Epithelial cell of esophagus (primary cell): ENCODE data around the gene SLC6A13.

Source experiments
- DNase-seq: peaks from one replicate; pipeline ENCODE4 v3.0.0; 2010; ENCODE audit warnings: low read depth
- H3K4me3 ChIP-seq: 2 replicates; pipeline ENCODE4 v1.5.1; 2011; ENCODE audit warnings: mild to moderate bottlenecking, low read length, control low read depth
- TF ChIP-seq, protein P1 (sequence below): IDR thresholded peaks from 2 replicates; pipeline ENCODE4 v1.5.1; 2011; ENCODE audit warnings: low read depth, mild to moderate bottlenecking, low read length, control low read depth, inconsistent platforms; ENCODE audit not compliant: insufficient read depth; ENCODE audit errors: missing control alignments

Gene SLC6A13

GRCh38 chr12:175250-175649 is 87.4 kb downstream of the SLC6A13 start:
- H3K4me3 ChIP-seq = no peak overlapping the region
- no peak for DNase-seq
- TF ChIP-seq, protein P1, sequence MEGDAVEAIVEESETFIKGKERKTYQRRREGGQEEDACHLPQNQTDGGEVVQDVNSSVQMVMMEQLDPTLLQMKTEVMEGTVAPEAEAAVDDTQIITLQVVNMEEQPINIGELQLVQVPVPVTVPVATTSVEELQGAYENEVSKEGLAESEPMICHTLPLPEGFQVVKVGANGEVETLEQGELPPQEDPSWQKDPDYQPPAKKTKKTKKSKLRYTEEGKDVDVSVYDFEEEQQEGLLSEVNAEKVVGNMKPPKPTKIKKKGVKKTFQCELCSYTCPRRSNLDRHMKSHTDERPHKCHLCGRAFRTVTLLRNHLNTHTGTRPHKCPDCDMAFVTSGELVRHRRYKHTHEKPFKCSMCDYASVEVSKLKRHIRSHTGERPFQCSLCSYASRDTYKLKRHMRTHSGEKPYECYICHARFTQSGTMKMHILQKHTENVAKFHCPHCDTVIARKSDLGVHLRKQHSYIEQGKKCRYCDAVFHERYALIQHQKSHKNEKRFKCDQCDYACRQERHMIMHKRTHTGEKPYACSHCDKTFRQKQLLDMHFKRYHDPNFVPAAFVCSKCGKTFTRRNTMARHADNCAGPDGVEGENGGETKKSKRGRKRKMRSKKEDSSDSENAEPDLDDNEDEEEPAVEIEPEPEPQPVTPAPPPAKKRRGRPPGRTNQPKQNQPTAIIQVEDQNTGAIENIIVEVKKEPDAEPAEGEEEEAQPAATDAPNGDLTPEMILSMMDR = no peak

- no peak overlapping the region for H3K4me3 ChIP-seq
- TF ChIP-seq, protein P1 = no peak
- no peak for DNase-seq
Observed at GRCh38 chr12:174596-174995, 88.0 kb downstream of the SLC6A13 start.

DNA sequence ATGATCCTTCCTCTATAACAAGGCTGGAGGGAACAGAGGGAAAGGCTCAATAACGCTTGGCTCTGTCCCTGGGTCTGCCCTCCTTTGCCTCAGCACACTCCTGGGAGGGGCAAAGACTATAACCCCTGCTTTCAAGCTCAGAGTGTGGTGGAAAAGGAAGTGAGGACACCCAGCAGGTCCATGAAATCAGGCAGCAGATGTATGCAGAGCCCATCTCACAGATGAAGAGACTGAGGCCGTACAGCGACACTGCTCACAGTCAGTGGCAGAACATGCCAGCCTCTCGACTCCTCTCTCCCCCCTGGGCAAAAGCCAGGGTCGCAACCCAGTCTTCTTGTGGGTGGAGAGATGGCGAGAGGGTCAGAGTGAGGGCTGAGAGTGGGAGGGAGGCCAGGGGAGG is 88.5 kb downstream of the SLC6A13 start:
- TF ChIP-seq, protein P1 = no peak
- no peak overlapping the region for H3K4me3 ChIP-seq
- DNase-seq = no peak

DNA sequence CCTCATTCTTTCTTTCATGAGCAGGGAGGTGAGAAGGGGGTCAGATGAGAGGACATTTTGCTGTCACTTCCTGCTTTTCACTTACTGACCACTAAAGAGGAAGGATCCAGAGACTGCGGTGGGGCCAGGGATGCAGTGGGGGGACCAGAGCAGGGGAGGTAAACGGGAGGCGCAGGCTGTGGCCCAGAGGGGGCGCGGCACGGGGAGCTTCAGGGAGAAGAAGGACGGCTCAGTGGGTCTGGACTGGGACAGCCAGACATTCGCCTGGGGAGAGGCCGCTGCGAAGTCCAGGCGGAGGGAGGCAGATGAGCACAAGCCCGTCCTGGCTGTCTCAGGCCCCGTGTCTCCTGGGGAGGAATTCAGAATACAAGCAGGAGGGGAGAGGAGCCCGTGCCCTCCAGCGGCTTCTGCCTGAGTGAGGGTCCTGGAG is 89.9 kb downstream of the SLC6A13 start:
- no peak for DNase-seq
- H3K4me3 ChIP-seq = no peak overlapping the region
- TF ChIP-seq, protein P1 = no peak

DNA sequence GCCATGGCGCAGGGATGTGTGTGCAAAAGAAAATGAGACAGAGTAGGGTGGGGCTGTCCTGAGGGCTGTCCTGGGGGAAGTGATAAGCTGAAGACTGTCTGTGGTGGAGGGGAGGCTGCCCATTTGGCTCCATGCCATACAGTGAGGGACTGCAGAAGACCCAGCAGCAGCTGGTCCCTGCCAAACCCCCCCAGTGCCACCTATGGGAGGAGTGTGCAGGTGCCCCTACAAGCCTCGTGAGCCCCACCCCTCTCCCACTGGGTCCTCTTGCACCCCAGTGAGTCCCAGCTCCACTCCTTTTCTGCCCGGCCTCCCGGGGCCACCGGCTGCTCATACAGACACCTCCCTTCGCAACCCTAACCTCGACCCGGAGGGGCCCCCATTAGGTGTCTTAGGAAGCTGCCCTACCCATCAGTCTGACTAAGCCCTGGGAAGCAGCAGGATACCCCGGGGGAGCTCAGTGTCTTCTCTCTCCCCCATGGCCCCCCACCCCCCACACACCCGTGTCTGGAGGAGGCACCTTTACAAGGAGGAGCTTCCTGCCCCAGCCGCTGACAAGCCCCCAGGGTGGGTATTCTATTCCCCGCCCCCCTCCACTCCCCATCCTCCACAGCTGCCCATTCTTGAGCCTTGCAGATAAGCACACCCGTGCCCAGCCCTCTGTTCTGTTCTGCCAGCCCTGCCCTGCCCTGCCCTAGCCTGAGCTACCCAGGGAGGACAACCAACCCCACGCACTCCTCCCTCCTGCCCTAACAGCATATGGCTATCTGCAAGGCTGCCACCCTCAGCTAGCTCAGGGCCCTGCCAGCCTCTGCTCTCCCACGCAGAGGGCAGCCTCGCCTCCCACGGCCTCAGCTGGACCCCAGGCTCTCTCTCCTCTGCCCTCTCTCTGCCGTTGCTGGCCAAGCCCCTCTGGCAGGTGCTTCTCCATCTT is 90.6 kb downstream of the SLC6A13 start:
- H3K4me3 ChIP-seq = no peak overlapping the region
- TF ChIP-seq, protein P1 = no peak
- no peak for DNase-seq

GRCh38 chr12:171276-171675 is 91.4 kb downstream of the SLC6A13 start:
- no peak overlapping the region for H3K4me3 ChIP-seq
- DNase-seq = no peak
- TF ChIP-seq, protein P1 = no peak
